SK-N-SH (cell line): ENCODE data around the gene TADA2A. TPM values are rescaled to one million over a fixed set of nuclear protein-coding genes. Genes with fewer than 3 reads are reported as not detected.

Source experiments
- CTCF ChIA-PET: fragments of 300-600, 350-600 bp; formaldehyde crosslinking; extraction: SDS; loops from one replicate; lab custom pipeline; 2021; lab: Yijun Ruan, JAX
- POLR2A ChIA-PET: fragments of 350-600 bp; sonication (Branson Sonifier 250); formaldehyde crosslinking; extraction: SDS; loops from one replicate; lab custom pipeline; 2020; ENCODE audit warnings: antibody characterized with exemption, inconsistent platforms; lab: Yijun Ruan, JAX
- DNase-seq: peaks from one replicate; pipeline ENCODE4 v3.0.0; 2012
- H2AFZ ChIP-seq: fragments of 200-600 bp; sonication (generic); 2 replicates; pipeline ENCODE4 v1.8.1; 2016; ENCODE audit warnings: antibody characterized with exemption, mild to moderate bottlenecking, low read depth
- H3F3A ChIP-seq: fragments of 200-600 bp; sonication (generic); replicated peaks from 2 replicates; pipeline ENCODE3; 2016; ENCODE audit warnings: antibody characterized with exemption, mild to moderate bottlenecking; ENCODE audit not compliant: insufficient read depth
- H3K27ac ChIP-seq, 2 experiments: fragments of 200-500 bp in 1 of 2; fragments of 200-600 bp in 1 of 2; sonication (Bioruptor generic) in 1 of 2; sonication (generic), shearing (Covaris generic) in 1 of 2; 2 replicates each; pipeline versions ENCODE4 v1.5.1 to v1.6.1; 2014 to 2016; ENCODE audit warnings: low read depth in 2 of 2, inconsistent platforms in 1 of 2, low read length in 1 of 2, mild to moderate bottlenecking in 1 of 2, mixed read lengths in 1 of 2
- H3K27me3 ChIP-seq: fragments of 200-600 bp; sonication (generic), shearing (Covaris generic); 2 replicates; pipeline ENCODE4 v1.6.1; 2016; ENCODE audit warnings: mixed run types; ENCODE audit not compliant: insufficient read depth
- H3K36me3 ChIP-seq, 2 experiments: fragments of 200-500 bp in 1 of 2; fragments of 200-600 bp in 1 of 2; sonication (Bioruptor generic) in 1 of 2; sonication (generic) in 1 of 2; replicated peaks in 1 of 2; 2 replicates each; pipeline versions ENCODE3 to v1.5.1; 2014 to 2016; ENCODE audit warnings: low read length in 1 of 2, mild to moderate bottlenecking in 1 of 2; ENCODE audit not compliant: insufficient read depth in 2 of 2, control insufficient read depth in 1 of 2
- H3K4me1 ChIP-seq, 2 experiments: fragments of 200-500 bp in 1 of 2; fragments of 200-600 bp in 1 of 2; sonication (Bioruptor generic) in 1 of 2; sonication (generic), shearing (Covaris generic) in 1 of 2; 2 replicates each; pipeline versions ENCODE4 v1.5.1 to v1.6.1; 2014 to 2016; ENCODE audit warnings: low read depth in 1 of 2, low read length in 1 of 2, mixed run types in 1 of 2; ENCODE audit not compliant: insufficient read depth in 2 of 2, control insufficient read depth in 1 of 2
- H3K4me2 ChIP-seq: fragments of 200-600 bp; sonication (generic), shearing (Covaris generic); 2 replicates; pipeline ENCODE4 v1.6.1; 2017; ENCODE audit warnings: mixed run types
- H3K4me3 ChIP-seq, 2 experiments: fragments of 200-500 bp in 1 of 2; fragments of 200-600 bp in 1 of 2; sonication (Bioruptor generic) in 1 of 2; sonication (generic), shearing (Covaris generic) in 1 of 2; 2 replicates each; pipeline versions ENCODE4 v1.5.1 to v1.8.1; 2014 to 2016; ENCODE audit warnings: low read depth in 2 of 2, inconsistent platforms in 1 of 2, low read length in 1 of 2, mild to moderate bottlenecking in 1 of 2, mixed read lengths in 1 of 2, moderate library complexity in 1 of 2
- H3K79me2 ChIP-seq: fragments of 200-600 bp; sonication (generic); 2 replicates; pipeline ENCODE4 v1.8.1; 2017; ENCODE audit warnings: mild to moderate bottlenecking; ENCODE audit not compliant: insufficient read depth
- H3K9ac ChIP-seq: fragments of 200-600 bp; sonication (generic); 2 replicates; pipeline ENCODE4 v1.6.1; 2017; ENCODE audit warnings: mixed run types
- H3K9me2 ChIP-seq: fragments of 200-600 bp; sonication (generic); 2 replicates; pipeline ENCODE4 v1.6.1; 2017; ENCODE audit warnings: mixed run types
- H3K9me3 ChIP-seq: fragments of 200-600 bp; sonication (generic); 2 replicates; pipeline ENCODE4 v1.6.1; 2017; ENCODE audit warnings: mixed run types, mild to moderate bottlenecking, moderate library complexity
- H4K20me1 ChIP-seq: fragments of 200-600 bp; sonication (generic); 2 replicates; pipeline ENCODE4 v1.6.1; 2017; ENCODE audit warnings: mild to moderate bottlenecking, mixed run types; ENCODE audit not compliant: insufficient read depth
- CHD2 ChIP-seq: fragments of 150-350 bp; IDR thresholded peaks from 2 replicates; pipeline ENCODE4 v1.6.1; 2018; ENCODE audit warnings: low read length; ENCODE audit not compliant: partially characterized antibody
- ELF1 ChIP-seq: IDR thresholded peaks from 2 replicates; pipeline ENCODE4 v1.4.0; 2012
- EP300 ChIP-seq, 2 experiments: IDR thresholded peaks; 2 replicates each; pipeline versions ENCODE4 v1.4.0 to v1.6.1; 2012; ENCODE audit warnings: borderline replicate concordance in 1 of 2, low read depth in 1 of 2, low read length in 1 of 2
- EZH2phosphoT487 ChIP-seq: fragments of 200-600 bp; sonication (generic); IDR thresholded peaks from 2 replicates; pipeline ENCODE4 v1.6.1; 2017; ENCODE audit warnings: low read depth, mixed run types, mild to moderate bottlenecking, antibody characterized with exemption, moderate library complexity, borderline replicate concordance
- FOXJ3 ChIP-seq: sonication (generic); formaldehyde crosslinking; IDR thresholded peaks from 2 replicates; pipeline ENCODE4 v1.5.1; 2020; ENCODE audit warnings: mild to moderate bottlenecking, missing genetic modification reagents
- FOXM1 ChIP-seq: IDR thresholded peaks from 2 replicates; pipeline ENCODE4 v1.4.0; 2012; ENCODE audit warnings: low read depth, mild to moderate bottlenecking
- GATA2 ChIP-seq: sonication (generic); formaldehyde crosslinking; IDR thresholded peaks from 2 replicates; pipeline ENCODE4 v1.5.0; 2020; ENCODE audit warnings: mild to moderate bottlenecking, missing genetic modification reagents
- MEF2A ChIP-seq: IDR thresholded peaks from 2 replicates; pipeline ENCODE4 v1.4.0; 2012; ENCODE audit warnings: low read depth, borderline replicate concordance
- MXI1 ChIP-seq: IDR thresholded peaks from 2 replicates; pipeline ENCODE4 v1.6.1; 2012; ENCODE audit warnings: mild to moderate bottlenecking, low read depth, low read length, improper control_type of control experiment
- POLR2AphosphoS5 ChIP-seq: IDR thresholded peaks from 2 replicates; pipeline ENCODE4 v1.6.1; 2012; ENCODE audit warnings: low read depth, low read length
- RAD21 ChIP-seq: IDR thresholded peaks from 2 replicates; pipeline ENCODE4 v1.6.1; 2012; ENCODE audit warnings: mild to moderate bottlenecking, low read length
- RCOR1 ChIP-seq: fragments of 150-350 bp; IDR thresholded peaks from 2 replicates; pipeline ENCODE4 v1.6.1; 2017; ENCODE audit warnings: antibody characterized with exemption, low read length
- RXRA ChIP-seq: IDR thresholded peaks from 2 replicates; pipeline ENCODE4 v1.4.0; 2012; ENCODE audit warnings: low read depth, mild to moderate bottlenecking, borderline replicate concordance
- SMC3 ChIP-seq: IDR thresholded peaks from 2 replicates; pipeline ENCODE4 v1.6.1; 2012; ENCODE audit warnings: low read depth, low read length, improper control_type of control experiment
- TAF1 ChIP-seq: IDR thresholded peaks from 2 replicates; pipeline ENCODE4 v1.6.1; 2012; ENCODE audit warnings: low read depth, mild to moderate bottlenecking, low read length, moderate library complexity, borderline replicate concordance
- TEAD4 ChIP-seq: IDR thresholded peaks from 2 replicates; pipeline ENCODE4 v1.4.0; 2012; ENCODE audit warnings: mild to moderate bottlenecking, borderline replicate concordance; ENCODE audit not compliant: insufficient read depth
- WGBS: methylation state at CpG from one replicate; pipeline ENCODE4 v1.1.6; 2017; ENCODE audit warnings: low lambda C conversion rate; 5-methylcytosine and 5-hydroxymethylcytosine counted together
- polyA plus RNA-seq, 3 experiments: library from polyadenylated mRNA; depleted of rRNA; stranded (reverse); fragments of >200 nt; gene quantifications; 2 replicates each; pipeline ENCODE4 v1.2.3, GENCODE V29; 2012
- TF ChIP-seq, protein P1 (sequence below): IDR thresholded peaks from 2 replicates; pipeline ENCODE4 v1.4.0; 2012; ENCODE audit warnings: low read depth, borderline replicate concordance
- TF ChIP-seq, protein P2 (sequence below): fragments of 200-600 bp; sonication (generic); IDR thresholded peaks from 2 replicates; pipeline ENCODE4 v1.6.1; 2017; ENCODE audit warnings: antibody characterized with exemption, mild to moderate bottlenecking, moderate library complexity
- TF ChIP-seq, protein P3 (sequence below): IDR thresholded peaks from 2 replicates; pipeline ENCODE4 v1.4.0; 2012; ENCODE audit warnings: low read depth, borderline replicate concordance
- TF ChIP-seq, protein P4 (sequence below): IDR thresholded peaks from 2 replicates; pipeline ENCODE4 v1.4.0; 2012; ENCODE audit warnings: low read depth
- TF ChIP-seq, protein P5 (sequence below): fragments of 150-350 bp; IDR thresholded peaks from 2 replicates; pipeline ENCODE4 v1.6.1; 2016; ENCODE audit warnings: mild to moderate bottlenecking, low read depth, low read length

Gene TADA2A
- polyA plus RNA-seq, 1 of the 3 experiments (the other 2 are of a cell fraction) = 9.7 TPM

DNA sequence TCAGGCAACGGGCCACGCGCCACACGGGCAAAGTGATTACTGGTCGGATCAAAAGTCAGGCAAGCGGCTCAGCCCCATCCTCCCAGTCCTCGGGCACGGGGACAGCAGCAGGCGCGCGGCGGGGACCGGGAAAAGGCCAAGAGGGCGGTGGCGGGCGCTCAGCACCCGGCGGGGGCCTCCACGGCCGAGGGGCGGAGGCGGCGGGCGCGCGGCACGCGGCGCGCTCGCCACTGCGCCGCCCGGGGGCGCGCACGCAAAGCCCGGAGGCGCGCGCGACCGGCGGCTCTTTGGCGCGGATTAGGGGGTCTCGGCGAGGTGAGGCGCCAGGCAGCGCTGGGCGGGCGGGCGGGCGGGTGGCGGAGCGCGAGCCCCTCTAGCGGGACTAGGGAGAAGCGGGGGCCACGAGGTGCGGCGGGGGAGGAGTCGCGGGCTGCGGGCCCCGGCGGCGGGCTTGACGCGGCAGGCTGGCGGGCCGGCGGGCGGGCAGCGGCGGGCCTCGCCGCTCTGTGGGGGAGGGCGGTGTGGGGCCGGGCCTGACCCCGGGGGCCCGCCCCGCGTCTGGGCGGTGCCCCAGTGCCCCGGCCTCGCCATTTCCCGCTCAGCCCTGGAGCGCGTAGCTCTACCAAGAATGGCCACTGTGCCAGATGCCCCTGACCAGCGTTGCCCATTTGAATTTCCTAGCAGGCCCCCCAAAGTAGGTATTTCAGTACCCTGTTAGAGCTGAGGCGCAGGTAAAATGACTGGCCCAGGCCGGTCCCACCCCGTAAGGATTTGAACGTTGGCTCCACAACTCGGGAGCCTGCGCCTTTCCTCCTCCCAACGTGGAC lies at the start of gene TADA2A, which contains the start of gene ACACA (continued):
- TF ChIP-seq, protein P1, sequence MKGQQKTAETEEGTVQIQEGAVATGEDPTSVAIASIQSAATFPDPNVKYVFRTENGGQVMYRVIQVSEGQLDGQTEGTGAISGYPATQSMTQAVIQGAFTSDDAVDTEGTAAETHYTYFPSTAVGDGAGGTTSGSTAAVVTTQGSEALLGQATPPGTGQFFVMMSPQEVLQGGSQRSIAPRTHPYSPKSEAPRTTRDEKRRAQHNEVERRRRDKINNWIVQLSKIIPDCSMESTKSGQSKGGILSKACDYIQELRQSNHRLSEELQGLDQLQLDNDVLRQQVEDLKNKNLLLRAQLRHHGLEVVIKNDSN = no peak
- TF ChIP-seq RAD21 (no peak), RCOR1 (0 out of 2 replicates have a peak, but pooled peaks have one; percentile 36), RXRA (peak; percentile 1; the same call in 1 of the 2 replicates)
- TF ChIP-seq, protein P2, sequence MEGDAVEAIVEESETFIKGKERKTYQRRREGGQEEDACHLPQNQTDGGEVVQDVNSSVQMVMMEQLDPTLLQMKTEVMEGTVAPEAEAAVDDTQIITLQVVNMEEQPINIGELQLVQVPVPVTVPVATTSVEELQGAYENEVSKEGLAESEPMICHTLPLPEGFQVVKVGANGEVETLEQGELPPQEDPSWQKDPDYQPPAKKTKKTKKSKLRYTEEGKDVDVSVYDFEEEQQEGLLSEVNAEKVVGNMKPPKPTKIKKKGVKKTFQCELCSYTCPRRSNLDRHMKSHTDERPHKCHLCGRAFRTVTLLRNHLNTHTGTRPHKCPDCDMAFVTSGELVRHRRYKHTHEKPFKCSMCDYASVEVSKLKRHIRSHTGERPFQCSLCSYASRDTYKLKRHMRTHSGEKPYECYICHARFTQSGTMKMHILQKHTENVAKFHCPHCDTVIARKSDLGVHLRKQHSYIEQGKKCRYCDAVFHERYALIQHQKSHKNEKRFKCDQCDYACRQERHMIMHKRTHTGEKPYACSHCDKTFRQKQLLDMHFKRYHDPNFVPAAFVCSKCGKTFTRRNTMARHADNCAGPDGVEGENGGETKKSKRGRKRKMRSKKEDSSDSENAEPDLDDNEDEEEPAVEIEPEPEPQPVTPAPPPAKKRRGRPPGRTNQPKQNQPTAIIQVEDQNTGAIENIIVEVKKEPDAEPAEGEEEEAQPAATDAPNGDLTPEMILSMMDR = no peak; the same call in 1 of the 2 replicates
- TF ChIP-seq, all 33 proteins: peak for 11

DNA sequence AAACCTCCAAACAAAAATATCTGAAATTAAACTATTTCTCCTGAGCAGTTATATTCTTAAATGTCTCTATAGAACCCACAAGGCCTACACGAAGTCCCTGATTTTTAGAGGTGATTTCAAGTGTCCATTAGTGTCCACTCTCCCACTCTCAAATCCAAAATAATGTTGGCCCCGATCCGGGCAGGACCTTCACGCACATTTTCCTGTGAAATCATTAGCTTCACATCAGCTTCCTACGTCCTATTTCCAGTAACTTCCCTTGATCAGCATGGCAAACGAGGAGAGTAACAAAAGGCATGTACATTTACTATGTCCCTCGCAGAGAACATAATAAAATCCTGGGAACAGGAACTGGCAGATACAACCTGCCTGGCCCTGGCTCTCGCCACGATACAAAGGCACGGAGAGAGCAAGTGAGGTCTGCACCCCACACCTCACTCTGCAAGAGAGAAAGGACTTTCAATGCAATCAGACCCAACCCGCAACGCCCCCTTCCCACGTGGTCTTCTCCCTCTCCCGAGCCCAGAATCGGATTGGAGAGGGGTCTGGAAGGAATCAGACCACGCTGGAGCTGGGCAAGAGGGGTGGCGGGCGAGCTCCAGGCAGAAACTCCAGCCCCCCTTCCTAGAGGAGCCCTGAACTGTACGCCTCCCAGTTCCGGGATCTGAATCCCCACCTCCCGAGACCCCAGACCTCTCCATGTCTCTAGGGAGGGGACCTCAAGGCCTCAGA lies 48.4 kb upstream of the TADA2A start:
- no peaks in the 10 kb centered on the region for H3K27me3 ChIP-seq
- DNase-seq = peak; percentile 84
- peaks cover 7% of the 10 kb centered on the region for H3F3A ChIP-seq
- peak overlapping the region; percentile 62 for H2AFZ ChIP-seq
- 0 out of 2 replicates have a peak, but pooled peaks cover 11% of the 10 kb centered on the region for H4K20me1 ChIP-seq
- WGBS = 4% methylated on average over 14 of the region's 21 CpGs
- H3K4me2 ChIP-seq = peak overlapping the region; percentile 99
- H3K9me3 ChIP-seq = no peaks in the 10 kb centered on the region
- peak overlapping the region; percentile 63; the same call in 1 of the 2 replicates for H3K9ac ChIP-seq
- ChIA-PET POLR2A (no interaction called here), CTCF (interaction anchor here (0.7 to 4.9 kb wide), 2 partner anchors 15 to 21 kb away, joined by 3 to 35 read pairs; no protein-coding TSS in a partner anchor)
- H3K36me3 ChIP-seq = peaks cover 0 to 4% of the 10 kb centered on the region in 2 experiments
- peak overlapping the region; percentile 66 to 72; a peak in 3 of 4 replicates for H3K27ac ChIP-seq
- peaks cover 50% of the 10 kb centered on the region for H3K79me2 ChIP-seq
- peaks cover 0 to 13% of the 10 kb centered on the region in 2 experiments; a peak in 2 of 4 replicates for H3K4me1 ChIP-seq
- H3K4me3 ChIP-seq = peak overlapping the region; percentile 75 to 78
- no peaks in the 10 kb centered on the region for H3K9me2 ChIP-seq
- TF ChIP-seq TAF1 (peak; percentile 49; the same call in 1 of the 2 replicates), TEAD4 (no peak), SMC3 (no peak), MEF2A (no peak), MXI1 (peak; percentile 96), GATA2 (CRISPR knock-in tag) (no peak), ELF1 (no peak), EP300 (IDR thresholded peaks at IDR 0.05; ENCODE audit: borderline replicate concordance in 1 of 2, low read depth in 1 of 2, low read length in 1 of 2) (no peak), FOXM1 (no peak), CHD2 (no peak), RCOR1 (no peak), RAD21 (no peak), EZH2phosphoT487 (no peak), FOXJ3 (no peak), POLR2AphosphoS5 (0 out of 2 replicates have a peak, but pooled peaks have one; percentile 11)
- TF ChIP-seq, protein P3, sequence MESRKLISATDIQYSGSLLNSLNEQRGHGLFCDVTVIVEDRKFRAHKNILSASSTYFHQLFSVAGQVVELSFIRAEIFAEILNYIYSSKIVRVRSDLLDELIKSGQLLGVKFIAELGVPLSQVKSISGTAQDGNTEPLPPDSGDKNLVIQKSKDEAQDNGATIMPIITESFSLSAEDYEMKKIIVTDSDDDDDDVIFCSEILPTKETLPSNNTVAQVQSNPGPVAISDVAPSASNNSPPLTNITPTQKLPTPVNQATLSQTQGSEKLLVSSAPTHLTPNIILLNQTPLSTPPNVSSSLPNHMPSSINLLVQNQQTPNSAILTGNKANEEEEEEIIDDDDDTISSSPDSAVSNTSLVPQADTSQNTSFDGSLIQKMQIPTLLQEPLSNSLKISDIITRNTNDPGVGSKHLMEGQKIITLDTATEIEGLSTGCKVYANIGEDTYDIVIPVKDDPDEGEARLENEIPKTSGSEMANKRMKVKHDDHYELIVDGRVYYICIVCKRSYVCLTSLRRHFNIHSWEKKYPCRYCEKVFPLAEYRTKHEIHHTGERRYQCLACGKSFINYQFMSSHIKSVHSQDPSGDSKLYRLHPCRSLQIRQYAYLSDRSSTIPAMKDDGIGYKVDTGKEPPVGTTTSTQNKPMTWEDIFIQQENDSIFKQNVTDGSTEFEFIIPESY = no peak
- TF ChIP-seq, protein P1 = peak; percentile 72
- TF ChIP-seq, protein P4, sequence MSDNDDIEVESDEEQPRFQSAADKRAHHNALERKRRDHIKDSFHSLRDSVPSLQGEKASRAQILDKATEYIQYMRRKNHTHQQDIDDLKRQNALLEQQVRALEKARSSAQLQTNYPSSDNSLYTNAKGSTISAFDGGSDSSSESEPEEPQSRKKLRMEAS = peak; percentile 81
- TF ChIP-seq, protein P5, sequence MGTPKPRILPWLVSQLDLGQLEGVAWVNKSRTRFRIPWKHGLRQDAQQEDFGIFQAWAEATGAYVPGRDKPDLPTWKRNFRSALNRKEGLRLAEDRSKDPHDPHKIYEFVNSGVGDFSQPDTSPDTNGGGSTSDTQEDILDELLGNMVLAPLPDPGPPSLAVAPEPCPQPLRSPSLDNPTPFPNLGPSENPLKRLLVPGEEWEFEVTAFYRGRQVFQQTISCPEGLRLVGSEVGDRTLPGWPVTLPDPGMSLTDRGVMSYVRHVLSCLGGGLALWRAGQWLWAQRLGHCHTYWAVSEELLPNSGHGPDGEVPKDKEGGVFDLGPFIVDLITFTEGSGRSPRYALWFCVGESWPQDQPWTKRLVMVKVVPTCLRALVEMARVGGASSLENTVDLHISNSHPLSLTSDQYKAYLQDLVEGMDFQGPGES = no peak
